ENCODE measurements around the gene PLCB2. TPM values are rescaled to one million over a fixed set of nuclear protein-coding genes. Genes with fewer than 3 reads are reported as not detected.
A peak's percentile ranks its signal among the peaks of the same experiment; 100 is the strongest.

The PLCB2 gene
- total RNA-seq, result 10 to 100 TPM; 11.5 to 28.9 (median 21.7) TPM
- 18.5 TPM for polyA plus RNA-seq
- long read RNA-seq, donor 1, full-length matches to known transcripts, result 5 of 71 reads
- long read RNA-seq, donor 1, partial matches to known transcripts, result 24 of 71 reads
- long read RNA-seq, donor 1, other reads (novel, unspliced or antisense), result 42 of 71 reads
- long read RNA-seq, donor 2, full-length matches to known transcripts, result 3 of 28 reads
- long read RNA-seq, donor 2, partial matches to known transcripts, result 13 of 28 reads
- long read RNA-seq, donor 2, other reads (novel, unspliced or antisense), result 12 of 28 reads
- long read RNA-seq, donor 3, partial matches to known transcripts, result 3 of 6 reads
- long read RNA-seq, donor 3, other reads (novel, unspliced or antisense), result 3 of 6 reads
- long read RNA-seq, donor 4, full-length matches to known transcripts, result 3 of 21 reads
- long read RNA-seq, donor 4, partial matches to known transcripts, result 8 of 21 reads
- long read RNA-seq, donor 4, other reads (novel, unspliced or antisense), result 10 of 21 reads

DNA sequence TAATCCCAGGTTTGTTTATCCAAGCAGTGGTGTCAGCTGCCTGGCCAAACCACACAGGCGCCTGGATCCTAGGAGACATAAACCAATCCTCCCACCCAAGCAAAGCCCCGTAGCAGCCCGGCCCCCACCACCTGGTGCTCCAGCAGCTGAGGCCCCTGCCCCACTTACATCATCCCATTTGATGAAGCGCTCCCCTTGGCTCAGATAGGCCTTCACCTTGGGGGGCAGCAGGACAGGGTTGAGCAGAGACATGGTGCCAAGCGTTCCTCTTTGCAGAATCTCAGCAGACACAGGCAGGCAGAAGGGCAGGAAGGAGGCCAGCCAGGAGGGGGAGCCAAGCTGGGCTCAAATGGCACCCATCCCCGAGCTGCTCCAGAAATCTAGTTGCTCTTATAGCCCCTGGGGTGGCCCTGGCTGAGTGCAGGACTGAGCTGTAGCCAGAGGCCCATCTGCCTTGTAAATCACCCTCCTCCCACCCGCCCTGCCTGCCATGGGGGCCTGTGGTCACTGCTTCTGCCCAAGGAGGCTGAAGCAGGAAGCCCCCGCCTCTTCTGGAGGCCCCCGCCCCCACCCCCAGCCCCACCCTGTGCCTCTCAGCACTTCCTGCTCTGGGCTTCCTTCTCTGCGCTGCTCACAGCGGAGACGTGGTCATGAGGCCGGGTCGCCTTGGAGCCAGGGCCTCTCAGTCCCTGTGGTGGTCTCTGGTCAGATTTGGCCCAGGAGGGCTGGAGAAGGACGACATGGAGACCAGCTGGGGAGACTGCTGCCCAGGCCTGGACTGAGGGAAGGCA is at the start of gene PLCB2:
Gene PLCB2, minus strand, starts transcription at position 515 of the 791 bp plus-strand sequence. Its CDS starts 263 bp downstream, at position 252.
- intact Hi-C loops (cut with DNase I), result no loop called here
- WGBS, result 51% methylated on average over 15 of the region's 15 CpGs
- Histone ChIP-seq H3K9me3 (ENCODE audit: control insufficient read depth, low read length) (no peaks in the 10 kb centered on the region), H3K4me1 (ENCODE audit: control insufficient read depth, insufficient read depth, low read length) (no peaks in the 10 kb centered on the region), H3K27me3 (ENCODE audit: control insufficient read depth, insufficient read depth) (no peaks in the 10 kb centered on the region), H3K4me3 (ENCODE audit: low read length) (peak within 1 kb of the TSS; percentile 4), H3K27ac (ENCODE audit: low read length) (peak within 1 kb of the TSS; percentile 43)
- ATAC-seq (peak; percentile 48 to 67), DNase-seq (peak; percentile 49 to 80 (median 76))

GRCh38 chr15:40357246-40357645 is 49.5 kb upstream of the PLCB2 start:
- Histone ChIP-seq H3K27ac (ENCODE audit: low read length) (no peak overlapping the region), H3K27me3 (ENCODE audit: control insufficient read depth, insufficient read depth) (no peaks in the 10 kb centered on the region), H3K4me1 (ENCODE audit: control insufficient read depth, insufficient read depth, low read length) (no peaks in the 10 kb centered on the region), H3K9me3 (ENCODE audit: control insufficient read depth, low read length) (no peaks in the 10 kb centered on the region), H3K4me3 (ENCODE audit: low read length) (no peak overlapping the region)
- DNase-seq (no peak), ATAC-seq (no peak)
- intact Hi-C loops (cut with DNase I), result loop anchor here in 1 of 4 donors (5.0 kb wide), 1 partner anchor 35 kb away; the partner anchor contains the start of gene INAFM2
- WGBS, result 90% methylated on average over 1 of the region's 1 CpG

GRCh38 chr15:40355976-40356585 is 48.3 kb upstream of the PLCB2 start:
- ATAC-seq (no peak), DNase-seq (no peak)
- Histone ChIP-seq H3K27me3 (ENCODE audit: control insufficient read depth, insufficient read depth) (no peaks in the 10 kb centered on the region), H3K9me3 (ENCODE audit: control insufficient read depth, low read length) (no peaks in the 10 kb centered on the region), H3K4me1 (ENCODE audit: control insufficient read depth, insufficient read depth, low read length) (no peaks in the 10 kb centered on the region), H3K27ac (ENCODE audit: low read length) (no peak overlapping the region), H3K4me3 (ENCODE audit: low read length) (no peak overlapping the region)
- WGBS, result 91% methylated on average over 5 of the region's 5 CpGs
- intact Hi-C loops (cut with DNase I), result loop anchor here in 1 of 4 donors (5.0 kb wide), 1 partner anchor 34 kb away; the partner anchor contains the start of gene INAFM2

DNA sequence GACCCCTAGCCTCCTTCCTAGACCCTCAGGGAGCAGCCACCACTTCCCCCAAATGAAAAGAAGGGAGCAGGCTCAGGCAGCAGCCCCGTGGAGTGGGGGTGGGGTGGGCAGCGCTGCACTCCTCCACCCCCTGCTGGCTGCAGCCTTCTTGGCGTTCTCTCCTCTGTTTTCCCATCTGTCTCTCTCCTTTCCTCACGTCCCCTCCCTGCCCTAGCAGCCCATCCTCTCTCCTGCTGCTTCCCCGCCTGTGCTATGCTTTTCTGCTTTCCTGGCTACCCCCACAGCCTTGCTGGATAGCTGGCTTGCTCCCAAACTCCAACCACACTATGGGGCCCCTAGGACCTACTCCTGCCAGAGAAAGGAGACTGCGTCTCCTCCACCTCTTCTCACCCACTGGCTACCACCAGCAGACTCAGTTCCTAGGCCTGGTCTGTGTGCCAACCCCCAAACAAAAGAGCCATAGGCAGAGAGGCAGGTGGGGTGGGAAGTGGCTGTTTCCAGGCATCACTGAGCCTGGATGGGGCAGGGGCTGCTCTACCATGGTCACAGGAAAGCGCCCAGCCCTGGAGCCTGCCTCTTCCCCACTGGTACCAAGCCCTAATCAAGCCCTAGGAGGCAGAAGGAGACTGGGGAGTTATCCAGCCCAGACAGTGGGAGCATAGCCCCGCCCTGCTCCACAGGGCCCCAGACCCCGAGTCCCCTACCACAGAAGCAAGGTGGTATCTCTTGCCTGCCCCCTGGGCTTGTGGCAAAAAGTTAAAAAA is 46.9 kb upstream of the PLCB2 start:
- intact Hi-C loops (cut with DNase I), result loop anchor here in 1 of 4 donors (5.0 kb wide), 1 partner anchor 32 kb away; the partner anchor contains the start of gene INAFM2
- no peaks in the 10 kb centered on the region for H3K4me1 ChIP-seq (ENCODE audit: control insufficient read depth, insufficient read depth, low read length)

DNA sequence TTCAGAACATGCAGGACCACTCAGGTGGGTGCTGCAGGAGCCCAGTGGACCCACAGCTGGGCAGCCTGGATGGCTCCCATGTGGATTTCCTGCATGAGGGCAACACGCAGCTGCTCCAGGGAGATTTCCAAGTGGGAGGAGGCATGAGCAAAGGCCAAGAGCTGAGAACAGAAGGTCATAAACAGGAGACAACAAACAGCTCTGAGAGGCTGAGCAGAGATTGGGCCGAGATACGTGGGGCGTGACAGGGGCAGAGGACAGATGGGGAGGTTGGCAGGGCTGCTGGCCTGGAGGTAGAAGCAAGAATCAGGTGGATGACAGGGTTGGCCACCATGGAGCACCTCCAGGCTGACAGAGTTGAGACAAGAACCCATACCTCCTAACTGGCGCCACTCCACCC is 46.0 kb upstream of the PLCB2 start:
- H3K27me3 ChIP-seq (ENCODE audit: control insufficient read depth, insufficient read depth), result no peaks in the 10 kb centered on the region
- H3K27ac ChIP-seq (ENCODE audit: low read length), result no peak overlapping the region
- WGBS, result 80% methylated on average over 5 of the region's 5 CpGs
- intact Hi-C loops (cut with DNase I), result no loop called here
- no peak for DNase-seq
- no peak overlapping the region for H3K4me3 ChIP-seq (ENCODE audit: low read length)
- no peaks in the 10 kb centered on the region for H3K4me1 ChIP-seq (ENCODE audit: control insufficient read depth, insufficient read depth, low read length)
- no peak for ATAC-seq
- H3K9me3 ChIP-seq (ENCODE audit: control insufficient read depth, low read length), result no peaks in the 10 kb centered on the region

More for the DNA sequence above, 46.9 kb upstream of the PLCB2 start:
- 40% methylated on average over 9 of the region's 9 CpGs for WGBS
- ATAC-seq (peak in 1 of 2 donors; percentile 10), DNase-seq (peak in 1 of 3 donors; percentile 65)
- no peak overlapping the region for H3K4me3 ChIP-seq (ENCODE audit: low read length)
- H3K27me3 ChIP-seq (ENCODE audit: control insufficient read depth, insufficient read depth), result no peaks in the 10 kb centered on the region
- no peaks in the 10 kb centered on the region for H3K9me3 ChIP-seq (ENCODE audit: control insufficient read depth, low read length)
- H3K27ac ChIP-seq (ENCODE audit: low read length), result no peak overlapping the region

- no peak for ATAC-seq
- H3K9me3 ChIP-seq (ENCODE audit: control insufficient read depth, low read length), result no peaks in the 10 kb centered on the region
- H3K27me3 ChIP-seq (ENCODE audit: control insufficient read depth, insufficient read depth), result no peaks in the 10 kb centered on the region
- no peak for DNase-seq
- WGBS, result 80% methylated on average over 7 of the region's 7 CpGs
- H3K4me3 ChIP-seq (ENCODE audit: low read length), result no peak overlapping the region
- no peaks in the 10 kb centered on the region for H3K4me1 ChIP-seq (ENCODE audit: control insufficient read depth, insufficient read depth, low read length)
- intact Hi-C loops (cut with DNase I), result no loop called here
- H3K27ac ChIP-seq (ENCODE audit: low read length), result no peak overlapping the region
Measured at GRCh38 chr15:40352281-40352901, 44.7 kb upstream of the PLCB2 start.

GRCh38 chr15:40349163-40349562 is 41.4 kb upstream of the PLCB2 start:
- WGBS, result 92% methylated on average over 5 of the region's 5 CpGs
- no peaks in the 10 kb centered on the region for H3K27me3 ChIP-seq (ENCODE audit: control insufficient read depth, insufficient read depth)
- DNase-seq (no peak), ATAC-seq (no peak)
- no peak overlapping the region for H3K4me3 ChIP-seq (ENCODE audit: low read length)
- no peak overlapping the region for H3K27ac ChIP-seq (ENCODE audit: low read length)
- H3K9me3 ChIP-seq (ENCODE audit: control insufficient read depth, low read length), result no peaks in the 10 kb centered on the region
- H3K4me1 ChIP-seq (ENCODE audit: control insufficient read depth, insufficient read depth, low read length), result no peaks in the 10 kb centered on the region
- intact Hi-C loops (cut with DNase I), result no loop called here

- intact Hi-C loops (cut with DNase I), result no loop called here
- ATAC-seq, result no peak
Measured at GRCh38 chr15:40348474-40348870, 40.7 kb upstream of the PLCB2 start.

DNA sequence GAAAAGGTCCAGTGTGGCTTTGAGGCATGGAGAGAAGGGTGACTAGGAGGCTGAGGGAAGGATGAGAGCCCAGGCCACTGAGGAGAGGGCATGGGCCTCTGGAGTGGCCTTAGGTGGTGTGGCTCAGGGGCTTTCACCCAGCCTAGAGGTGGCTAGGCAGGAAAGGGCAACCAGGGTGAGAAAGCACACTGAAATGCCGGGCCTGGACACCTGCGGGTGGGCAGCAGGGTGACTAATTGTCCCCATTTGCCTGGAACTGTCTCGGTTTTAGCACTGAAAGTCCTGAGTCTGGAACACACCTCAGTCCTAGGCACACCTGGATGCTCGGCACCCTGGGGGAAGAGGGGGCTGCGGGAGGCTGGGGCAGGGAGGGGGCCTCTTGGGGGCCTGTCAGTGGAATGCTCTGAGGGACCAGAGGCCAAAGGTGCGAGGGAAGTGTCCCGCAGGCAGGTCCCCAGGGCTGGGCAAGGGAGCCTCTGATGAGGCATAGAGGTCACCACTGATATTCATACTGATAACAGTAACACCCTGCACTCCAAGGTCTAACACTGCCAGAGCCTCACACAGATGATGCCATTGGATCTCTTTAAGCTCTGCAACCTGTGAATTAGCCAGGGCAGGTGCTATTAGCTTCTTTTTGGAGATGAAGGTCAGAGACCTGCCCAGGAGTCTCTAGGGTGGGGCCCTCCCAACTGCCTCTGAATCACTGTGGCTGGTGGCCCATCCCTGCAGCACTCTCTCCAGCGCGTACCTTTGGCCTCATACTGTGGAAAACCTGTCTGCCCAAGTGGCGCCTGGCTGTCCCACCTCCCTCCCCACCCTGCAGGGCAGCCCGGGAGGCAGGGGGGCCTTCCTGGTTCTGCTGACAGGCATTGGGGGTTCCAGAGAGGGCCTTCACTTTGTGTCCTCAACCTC is 40.1 kb upstream of the PLCB2 start:
- intact Hi-C loops (cut with DNase I), result no loop called here
- Histone ChIP-seq H3K27ac (ENCODE audit: low read length) (no peak overlapping the region), H3K4me3 (ENCODE audit: low read length) (no peak overlapping the region), H3K27me3 (ENCODE audit: control insufficient read depth, insufficient read depth) (no peaks in the 10 kb centered on the region), H3K9me3 (ENCODE audit: control insufficient read depth, low read length) (no peaks in the 10 kb centered on the region), H3K4me1 (ENCODE audit: control insufficient read depth, insufficient read depth, low read length) (peaks cover 5% of the 10 kb centered on the region)
- DNase-seq, result peak in 1 of 3 donors; percentile 46
- ATAC-seq, result no peak
- 87% methylated on average over 11 of the region's 11 CpGs for WGBS

More at GRCh38 chr15:40348474-40348870, 40.7 kb upstream of the PLCB2 start:
- H3K9me3 ChIP-seq (ENCODE audit: control insufficient read depth, low read length), result no peaks in the 10 kb centered on the region
- H3K27ac ChIP-seq (ENCODE audit: low read length), result no peak overlapping the region
- 69% methylated on average over 5 of the region's 5 CpGs for WGBS
- peak in 1 of 3 donors; percentile 52 for DNase-seq
- H3K27me3 ChIP-seq (ENCODE audit: control insufficient read depth, insufficient read depth), result no peaks in the 10 kb centered on the region
- no peak overlapping the region for H3K4me3 ChIP-seq (ENCODE audit: low read length)
- H3K4me1 ChIP-seq (ENCODE audit: control insufficient read depth, insufficient read depth, low read length), result no peaks in the 10 kb centered on the region
